Fibroblast of lung (primary cell): ENCODE measurements around the gene COL16A1. TPM values are rescaled to one million over a fixed set of nuclear protein-coding genes. Genes with fewer than 3 reads are reported as not detected.

ENCODE experiments used
- DNase-seq, 2 donors: peaks; one replicate each; pipeline versions ENCODE4 v3.0.0 to v3.0.0-alpha.2; 2010; ENCODE audit warnings: low read depth in 2 of 2
- H2AFZ ChIP-seq: 2 replicates; pipeline ENCODE4 v1.5.1; 2012; ENCODE audit warnings: low read length, control low read depth, inconsistent platforms
- H3K27ac ChIP-seq: 2 replicates; pipeline ENCODE4 v1.5.1; 2011; ENCODE audit warnings: low read length, control low read depth; ENCODE audit not compliant: insufficient read depth
- H3K27me3 ChIP-seq: 2 replicates; pipeline ENCODE4 v1.5.1; 2011; ENCODE audit warnings: mild to moderate bottlenecking, low read length; ENCODE audit not compliant: control insufficient read depth, insufficient read depth
- H3K36me3 ChIP-seq: 2 replicates; pipeline ENCODE4 v1.5.1; 2011; ENCODE audit warnings: low read length; ENCODE audit not compliant: control insufficient read depth, insufficient read depth
- H3K4me1 ChIP-seq: 2 replicates; pipeline ENCODE4 v1.5.1; 2011; ENCODE audit warnings: low read length; ENCODE audit not compliant: control insufficient read depth, insufficient read depth; ENCODE audit errors: extremely low read depth
- H3K4me2 ChIP-seq: 2 replicates; pipeline ENCODE4 v1.5.1; 2011; ENCODE audit warnings: low read length, control low read depth; ENCODE audit not compliant: insufficient read depth; ENCODE audit errors: extremely low read depth
- H3K4me3 ChIP-seq, 4 experiments: fragments of 200-600 bp in 1 of 4; sonication (generic) in 1 of 4; replicated peaks in 1 of 4; 2 replicates each; pipeline ENCODE4 v1.5.1; 2011 to 2016; ENCODE audit warnings: low read length in 4 of 4, low read depth in 3 of 4, mild to moderate bottlenecking in 3 of 4, control low read depth in 2 of 4, inconsistent platforms in 1 of 4, mixed read lengths in 1 of 4; ENCODE audit not compliant: insufficient read depth in 1 of 4; ENCODE audit errors: control extremely low read depth in 1 of 4
- H3K79me2 ChIP-seq: 2 replicates; pipeline ENCODE4 v1.5.1; 2012; ENCODE audit warnings: mild to moderate bottlenecking, low read length, inconsistent platforms; ENCODE audit not compliant: control insufficient read depth, insufficient read depth
- H3K9ac ChIP-seq: 2 replicates; pipeline ENCODE4 v1.5.1; 2011; ENCODE audit warnings: mild to moderate bottlenecking, low read length, control low read depth; ENCODE audit not compliant: insufficient read depth
- H3K9me3 ChIP-seq: 2 replicates; pipeline ENCODE4 v1.5.1; 2012; ENCODE audit warnings: low read depth, low read length; ENCODE audit not compliant: control insufficient read depth, insufficient read depth
- H4K20me1 ChIP-seq: 2 replicates; pipeline ENCODE4 v1.5.1; 2011; ENCODE audit warnings: low read length; ENCODE audit not compliant: control insufficient read depth, insufficient read depth; ENCODE audit errors: extremely low read depth
- EZH2 ChIP-seq: IDR thresholded peaks from 2 replicates; pipeline ENCODE4 v1.5.1; 2012; ENCODE audit warnings: low read length, control low read depth, mild to moderate bottlenecking; ENCODE audit errors: missing control alignments
- polyA plus RNA-seq, 2 donors: library from polyadenylated mRNA; depleted of rRNA in 1 of 2; stranded (reverse) in 1 of 2; unstranded in 1 of 2; fragments of >200 nt; gene quantifications; 2 replicates each; pipeline ENCODE4 v1.2.1, GENCODE V29; 2011 to 2012; ENCODE audit warnings: missing spikeins in 1 of 2
- total RNA-seq: library from RNA; depleted of rRNA; stranded (reverse); fragments of >200 nt; gene quantifications from 2 replicates; pipeline ENCODE4 v1.2.1, GENCODE V29; 2014
- TF ChIP-seq, protein P1 (sequence below), 2 donors: IDR thresholded peaks in 1 of 2; conservative IDR thresholded peaks in 1 of 2; 1 replicate in 1 of 2; 2 replicates in 1 of 2; pipeline ENCODE4 v1.5.1; 2011 to 2012; ENCODE audit warnings: low read length in 2 of 2, control low read depth in 1 of 2, inconsistent platforms in 1 of 2, low read depth in 1 of 2, mild to moderate bottlenecking in 1 of 2

The COL16A1 gene
- total and polyA plus RNA-seq, 2 donors (not counting 1 experiment from before 2014, with no cell fraction given): 20.9 to 80.3 TPM

DNA sequence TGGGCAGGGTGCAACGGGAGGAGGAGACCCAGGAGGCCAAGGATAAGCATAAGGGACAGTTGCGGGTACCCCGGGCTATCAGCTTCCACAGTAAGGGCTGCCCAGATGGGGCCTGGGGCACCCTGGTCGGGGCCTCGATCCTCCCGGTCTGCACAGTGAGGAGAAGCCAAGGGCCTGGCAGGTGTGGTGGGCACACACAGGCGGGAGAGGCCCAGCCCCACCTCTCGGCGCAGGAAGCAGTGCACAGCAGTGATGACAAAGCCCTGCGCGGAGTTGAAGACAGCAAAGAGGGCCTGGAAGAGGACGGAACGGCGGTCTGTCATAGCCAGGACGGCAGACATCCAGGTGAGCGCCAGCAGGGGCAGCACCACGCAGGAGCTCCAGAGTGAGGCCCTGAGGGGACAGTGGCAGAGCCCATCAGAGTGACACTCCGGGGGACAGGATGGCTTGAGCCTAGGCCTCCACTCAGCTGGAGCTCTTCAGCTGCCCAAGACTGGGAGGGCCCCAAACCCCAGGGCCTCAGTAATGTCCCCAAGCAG, 29.0 kb upstream of the COL16A1 start:
- H3K79me2 ChIP-seq: no peaks in the 10 kb centered on the region
- H4K20me1 ChIP-seq: no peaks in the 10 kb centered on the region
- DNase-seq: no peak
- no peak overlapping the region for H2AFZ ChIP-seq
- no peaks in the 10 kb centered on the region for H3K36me3 ChIP-seq
- H3K4me1 ChIP-seq: no peaks in the 10 kb centered on the region
- no peak overlapping the region for H3K27ac ChIP-seq
- TF ChIP-seq, protein P1, sequence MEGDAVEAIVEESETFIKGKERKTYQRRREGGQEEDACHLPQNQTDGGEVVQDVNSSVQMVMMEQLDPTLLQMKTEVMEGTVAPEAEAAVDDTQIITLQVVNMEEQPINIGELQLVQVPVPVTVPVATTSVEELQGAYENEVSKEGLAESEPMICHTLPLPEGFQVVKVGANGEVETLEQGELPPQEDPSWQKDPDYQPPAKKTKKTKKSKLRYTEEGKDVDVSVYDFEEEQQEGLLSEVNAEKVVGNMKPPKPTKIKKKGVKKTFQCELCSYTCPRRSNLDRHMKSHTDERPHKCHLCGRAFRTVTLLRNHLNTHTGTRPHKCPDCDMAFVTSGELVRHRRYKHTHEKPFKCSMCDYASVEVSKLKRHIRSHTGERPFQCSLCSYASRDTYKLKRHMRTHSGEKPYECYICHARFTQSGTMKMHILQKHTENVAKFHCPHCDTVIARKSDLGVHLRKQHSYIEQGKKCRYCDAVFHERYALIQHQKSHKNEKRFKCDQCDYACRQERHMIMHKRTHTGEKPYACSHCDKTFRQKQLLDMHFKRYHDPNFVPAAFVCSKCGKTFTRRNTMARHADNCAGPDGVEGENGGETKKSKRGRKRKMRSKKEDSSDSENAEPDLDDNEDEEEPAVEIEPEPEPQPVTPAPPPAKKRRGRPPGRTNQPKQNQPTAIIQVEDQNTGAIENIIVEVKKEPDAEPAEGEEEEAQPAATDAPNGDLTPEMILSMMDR (conservative IDR thresholded peaks at IDR 0.05 in 1 of 2, IDR thresholded peaks at IDR 0.05 in 1 of 2; ENCODE audit: low read depth in 1 of 2, low read length in 2 of 2): no peak
- no peak for TF ChIP-seq EZH2
- H3K4me2 ChIP-seq: no peak overlapping the region
- no peak overlapping the region for H3K4me3 ChIP-seq
- H3K9me3 ChIP-seq: no peaks in the 10 kb centered on the region
- no peak overlapping the region for H3K9ac ChIP-seq
- no peaks in the 10 kb centered on the region for H3K27me3 ChIP-seq

DNA sequence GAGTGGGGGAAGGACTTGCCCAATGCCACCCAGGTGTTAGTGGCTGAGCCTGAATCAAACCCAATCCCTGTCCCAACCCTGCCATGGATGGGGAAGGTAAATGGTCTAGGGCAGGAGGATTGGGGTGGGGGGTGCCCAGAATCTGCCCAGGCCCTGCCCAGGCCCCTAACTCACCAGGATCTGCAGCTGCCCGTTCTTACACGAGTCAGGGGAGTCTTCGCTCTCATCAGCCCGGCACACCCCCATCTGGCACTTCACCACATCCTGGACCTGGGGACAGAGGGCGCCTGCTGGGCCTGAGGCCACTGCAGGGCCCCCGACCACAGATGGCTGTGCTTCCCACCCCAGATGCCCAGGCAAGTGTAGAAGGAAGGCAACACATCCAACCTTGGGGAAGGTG, 28.5 kb upstream of the COL16A1 start:
- TF ChIP-seq, protein P1 (conservative IDR thresholded peaks at IDR 0.05 in 1 of 2, IDR thresholded peaks at IDR 0.05 in 1 of 2; ENCODE audit: low read depth in 1 of 2, low read length in 2 of 2): no peak
- TF ChIP-seq EZH2: no peak
- Histone ChIP-seq H3K36me3 (no peaks in the 10 kb centered on the region), H3K27ac (no peak overlapping the region), H3K9me3 (no peaks in the 10 kb centered on the region), H3K79me2 (no peaks in the 10 kb centered on the region), H2AFZ (no peak overlapping the region), H3K4me1 (no peaks in the 10 kb centered on the region), H3K27me3 (no peaks in the 10 kb centered on the region), H3K4me3 (no peak overlapping the region), H3K4me2 (no peak overlapping the region), H3K9ac (no peak overlapping the region), H4K20me1 (no peaks in the 10 kb centered on the region)
- DNase-seq: no peak

DNA sequence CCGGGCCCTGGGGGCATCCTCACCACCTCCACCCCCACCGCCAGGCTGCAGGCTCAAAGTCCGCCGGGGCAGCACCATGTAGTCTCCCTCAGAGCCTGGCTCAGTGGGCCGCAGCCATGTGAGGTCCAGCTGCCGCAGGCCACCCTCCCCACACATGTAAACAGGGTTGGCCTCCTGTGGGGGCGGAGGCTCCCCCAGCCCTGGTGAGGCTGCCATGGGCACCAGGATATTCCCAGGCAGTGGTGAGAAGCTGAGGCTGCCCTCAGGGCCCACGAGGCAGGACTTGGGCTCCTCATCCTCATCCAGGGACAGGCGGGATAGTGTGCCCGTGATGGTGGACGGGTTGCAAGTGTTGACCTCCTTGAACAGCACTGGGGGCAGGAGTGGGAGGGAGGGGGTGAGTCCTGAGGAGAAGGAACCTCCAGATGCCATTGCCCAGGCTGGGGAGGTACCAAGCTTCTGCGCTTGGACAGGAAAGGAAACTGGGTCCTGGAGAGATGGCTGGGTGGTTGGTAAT, 27.3 kb upstream of the COL16A1 start:
- no peak overlapping the region for H2AFZ ChIP-seq
- H3K9ac ChIP-seq: no peak overlapping the region
- no peak overlapping the region for H3K4me3 ChIP-seq
- no peaks in the 10 kb centered on the region for H3K4me1 ChIP-seq
- H3K4me2 ChIP-seq: no peak overlapping the region
- H3K9me3 ChIP-seq: no peaks in the 10 kb centered on the region
- no peaks in the 10 kb centered on the region for H4K20me1 ChIP-seq
- no peak overlapping the region for H3K27ac ChIP-seq
- no peaks in the 10 kb centered on the region for H3K36me3 ChIP-seq
- no peak for TF ChIP-seq EZH2
- TF ChIP-seq, protein P1 (conservative IDR thresholded peaks at IDR 0.05 in 1 of 2, IDR thresholded peaks at IDR 0.05 in 1 of 2; ENCODE audit: low read depth in 1 of 2, low read length in 2 of 2): no peak
- H3K79me2 ChIP-seq: no peaks in the 10 kb centered on the region
- no peaks in the 10 kb centered on the region for H3K27me3 ChIP-seq
- DNase-seq: no peak
